ENCODE results near the gene ING3.

ING3 gene

GRCh38 chr7:120987683-120988590, 37.4 kb downstream of the ING3 start:
- intact Hi-C loops (cut with DNase I) = loop anchor here (1.0 to 2.0 kb wide), 2 partner anchors 93 to 121 kb away; no protein-coding TSS in a partner anchor
- DNase-seq = peak; percentile 57 to 97 (median 80)

- DNase-seq = peak; percentile 24 to 90 (median 50)
- intact Hi-C loops (cut with DNase I) = no loop called here
Measured at GRCh38 chr7:120988591-120989256, 38.1 kb downstream of the ING3 start, which contains the start of gene CPED1. TSS of gene CPED1 (plus strand) at chr7:120988711. CDS start at chr7:120989622, 911 bp downstream.

GRCh38 chr7:120989257-120990220, 39.0 kb downstream of the ING3 start:
- DNase-seq = peak in 1 of 10 donors; percentile 82
- intact Hi-C loops (cut with DNase I) = no loop called here

- intact Hi-C loops (cut with DNase I) = no loop called here
- DNase-seq = no peak
Measured at GRCh38 chr7:120990468-120991118, 40.0 kb downstream of the ING3 start.

- DNase-seq = no peak
- intact Hi-C loops (cut with DNase I) = no loop called here
Measured at GRCh38 chr7:120991161-120991560, 40.6 kb downstream of the ING3 start.

- DNase-seq = no peak
- intact Hi-C loops (cut with DNase I) = no loop called here
Measured at GRCh38 chr7:120991581-120991980, 41.0 kb downstream of the ING3 start.

- intact Hi-C loops (cut with DNase I) = no loop called here
- DNase-seq = no peak
Measured at GRCh38 chr7:120992272-120992964, 41.8 kb downstream of the ING3 start.

- no peak for DNase-seq
- intact Hi-C loops (cut with DNase I) = no loop called here
Measured at GRCh38 chr7:120992965-120993494, 42.5 kb downstream of the ING3 start.

GRCh38 chr7:120993553-120994191, 43.1 kb downstream of the ING3 start:
- intact Hi-C loops (cut with DNase I) = no loop called here
- DNase-seq = peak in 1 of 10 donors; percentile 72

- intact Hi-C loops (cut with DNase I) = no loop called here
- no peak for DNase-seq
Measured at GRCh38 chr7:120994512-120995410, 44.2 kb downstream of the ING3 start.

GRCh38 chr7:120995654-120996053, 45.1 kb downstream of the ING3 start:
- no peak for DNase-seq
- intact Hi-C loops (cut with DNase I) = no loop called here

- intact Hi-C loops (cut with DNase I) = no loop called here
- peak in 2 of 10 donors; percentile 19 to 44 for DNase-seq
Measured at GRCh38 chr7:120996333-120996987, 45.9 kb downstream of the ING3 start.

GRCh38 chr7:120996988-120997345, 46.4 kb downstream of the ING3 start:
- DNase-seq = no peak
- intact Hi-C loops (cut with DNase I) = no loop called here

GRCh38 chr7:120997882-120998474, 47.4 kb downstream of the ING3 start:
- DNase-seq = peak in 3 of 10 donors; percentile 11 to 81 (median 22)
- intact Hi-C loops (cut with DNase I) = no loop called here

GRCh38 chr7:120998520-120998919, 47.9 kb downstream of the ING3 start:
- intact Hi-C loops (cut with DNase I) = no loop called here
- DNase-seq = no peak

- intact Hi-C loops (cut with DNase I) = no loop called here
Measured at GRCh38 chr7:120998996-120999565, 48.5 kb downstream of the ING3 start.

More at GRCh38 chr7:120998996-120999565, 48.5 kb downstream of the ING3 start:
- no peak for DNase-seq

Measured in posterior cingulate gyrus (tissue), 11 donors.